ENCODE measurements around the gene PRDM8. TPM values are rescaled to one million over a fixed set of nuclear protein-coding genes. Genes with fewer than 3 reads are reported as not detected.

Gene PRDM8
- total and polyA plus RNA-seq, 2 of the 8 experiments (the other 6 are each of a cell fraction or from before 2014, with no cell fraction given), result not detected

DNA sequence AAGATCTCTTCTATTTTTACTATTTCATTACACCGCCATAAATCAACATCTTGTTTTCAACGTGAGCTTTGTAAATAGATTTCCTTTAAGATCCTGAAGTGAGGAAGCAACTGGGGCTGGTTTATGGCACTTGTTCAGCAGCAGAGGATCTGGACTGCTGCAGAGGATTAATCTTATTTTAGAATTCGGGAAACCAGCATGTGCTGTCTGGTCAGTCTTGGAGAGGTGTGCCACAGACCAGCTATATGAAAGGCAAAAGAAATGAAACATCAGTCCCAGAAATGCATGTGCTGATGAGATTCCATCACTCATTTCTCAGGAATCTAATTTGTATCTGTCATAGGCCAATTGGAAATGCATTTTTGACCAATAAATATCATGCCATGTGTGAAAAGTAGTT lies 23.4 kb downstream of the PRDM8 start:
- Histone ChIP-seq H3K4me1 (replicated peaks in 1 of 4; ENCODE audit: control insufficient read depth in 3 of 4, insufficient read depth in 4 of 4, low read length in 3 of 4) (no peaks in the 10 kb centered on the region), H3K27ac (ENCODE audit: low read depth, low read length) (no peak overlapping the region), H3K14ac (ENCODE audit: insufficient read length) (no peak overlapping the region), H3K36me3 (ENCODE audit: control insufficient read depth in 2 of 4, insufficient read depth in 4 of 4, low read length in 3 of 4) (no peaks in the 10 kb centered on the region), H2BK120ac (replicated peaks; ENCODE audit: low read depth, low read length) (no peak overlapping the region), H2BK15ac (ENCODE audit: low read length) (no peak overlapping the region), H4K20me1 (replicated peaks in 1 of 2; ENCODE audit: control insufficient read depth in 1 of 2, insufficient read depth in 2 of 2, low read length in 2 of 2) (no peaks in the 10 kb centered on the region), H2AFZ (ENCODE audit: low read length) (no peak overlapping the region), H3K23me2 (ENCODE audit: low read depth, low read length) (no peaks in the 10 kb centered on the region), H3K79me1 (ENCODE audit: low read depth, low read length) (no peaks in the 10 kb centered on the region), H2BK20ac (ENCODE audit: low read length) (no peak overlapping the region), H4K91ac (replicated peaks; ENCODE audit: insufficient read length, low read length) (no peak overlapping the region), H4K5ac (ENCODE audit: insufficient read length, low read depth, low read length) (no peak overlapping the region), H3K4me2 (ENCODE audit: insufficient read depth in 1 of 2, low read depth in 2 of 2, low read length in 2 of 2) (no peak overlapping the region), H3K79me2 (ENCODE audit: control insufficient read depth in 1 of 2, insufficient read depth in 2 of 2, low read length in 2 of 2) (no peaks in the 10 kb centered on the region), H2BK5ac (ENCODE audit: low read depth, low read length) (no peak overlapping the region), H4K8ac (ENCODE audit: extremely low read depth, insufficient read depth, low read length) (no peak overlapping the region), H3K56ac (replicated peaks; ENCODE audit: insufficient read length, low read depth, low read length) (no peak overlapping the region), H3K9me3 (ENCODE audit: insufficient read depth in 2 of 2, low read depth in 1 of 2, low read length in 1 of 2) (no peaks in the 10 kb centered on the region), H3K23ac (ENCODE audit: insufficient read length) (no peak overlapping the region), H3K4me3 (ENCODE audit: extremely low read depth in 1 of 4, insufficient read depth in 2 of 4, low read depth in 3 of 4, low read length in 4 of 4) (no peak overlapping the region), H2BK12ac (ENCODE audit: low read depth, low read length) (no peak overlapping the region), H3K9ac (replicated peaks in 1 of 4; ENCODE audit: extremely low read depth in 1 of 4, low read depth in 3 of 4, low read length in 3 of 4) (no peak overlapping the region), H3K18ac (ENCODE audit: extremely low read depth, low read length) (no peak overlapping the region), H3K4ac (replicated peaks; ENCODE audit: insufficient read length, low read depth, low read length) (no peak overlapping the region), H2AK5ac (ENCODE audit: low read depth, low read length) (no peak overlapping the region), H3K27me3 (replicated peaks in 1 of 4; ENCODE audit: control insufficient read depth in 3 of 4, extremely low read depth in 1 of 4, insufficient read depth in 3 of 4, low read length in 3 of 4) (0 out of 7 replicates have a peak, but pooled peaks cover 0 to 4% (median 0%) of the 10 kb centered on the region in 4 experiments)
- TF ChIP-seq NANOG (IDR thresholded peaks at IDR 0.05; ENCODE audit: insufficient read depth, low read depth, low read length, poor library complexity, severe bottlenecking) (no peak), SUZ12 (IDR thresholded peaks at IDR 0.05; ENCODE audit: low read length) (no peak), SP2 (IDR thresholded peaks at IDR 0.05; ENCODE audit: low read length) (no peak), ZNF274 (IDR thresholded peaks at IDR 0.05; ENCODE audit: borderline replicate concordance, extremely low read depth, low read length) (no peak), KDM4A (IDR thresholded peaks at IDR 0.05; ENCODE audit: low read depth, low read length, severe bottlenecking) (no peak)
- ChIA-PET CTCF (ENCODE audit: partially characterized antibody) (interaction anchor here (0.5 to 3.6 kb wide), 20 partner anchors 12 to 1268 kb away, joined by 3 to 34 read pairs (median 3); partner anchors contain the start of gene FGF5), POLR2A (ENCODE audit: partially characterized antibody) (interaction anchor here (1.0 kb wide), 1 partner anchor 116 kb away, joined by 3 read pairs; no protein-coding TSS in a partner anchor)
- DNase-seq (ENCODE audit: low read depth in 1 of 2, low spot score in 2 of 2), result no peak
- WGBS, 2 experiments (ENCODE audit: extremely low coverage in 1 of 2, insufficient coverage in 1 of 2, insufficient read length in 1 of 2, insufficient replicate concordance in 2 of 2, low coverage in 1 of 2, low lambda C conversion rate in 2 of 2, missing lambda C conversion rate in 1 of 2), result 59% methylated on average over 3 of the region's 3 CpGs; no CpG with 5 or more reads in 1 of the 2 experiments
- no peak for FAIRE-seq

All from H1 (cell line).